ENCODE data around the gene MUSTN1.

DNA sequence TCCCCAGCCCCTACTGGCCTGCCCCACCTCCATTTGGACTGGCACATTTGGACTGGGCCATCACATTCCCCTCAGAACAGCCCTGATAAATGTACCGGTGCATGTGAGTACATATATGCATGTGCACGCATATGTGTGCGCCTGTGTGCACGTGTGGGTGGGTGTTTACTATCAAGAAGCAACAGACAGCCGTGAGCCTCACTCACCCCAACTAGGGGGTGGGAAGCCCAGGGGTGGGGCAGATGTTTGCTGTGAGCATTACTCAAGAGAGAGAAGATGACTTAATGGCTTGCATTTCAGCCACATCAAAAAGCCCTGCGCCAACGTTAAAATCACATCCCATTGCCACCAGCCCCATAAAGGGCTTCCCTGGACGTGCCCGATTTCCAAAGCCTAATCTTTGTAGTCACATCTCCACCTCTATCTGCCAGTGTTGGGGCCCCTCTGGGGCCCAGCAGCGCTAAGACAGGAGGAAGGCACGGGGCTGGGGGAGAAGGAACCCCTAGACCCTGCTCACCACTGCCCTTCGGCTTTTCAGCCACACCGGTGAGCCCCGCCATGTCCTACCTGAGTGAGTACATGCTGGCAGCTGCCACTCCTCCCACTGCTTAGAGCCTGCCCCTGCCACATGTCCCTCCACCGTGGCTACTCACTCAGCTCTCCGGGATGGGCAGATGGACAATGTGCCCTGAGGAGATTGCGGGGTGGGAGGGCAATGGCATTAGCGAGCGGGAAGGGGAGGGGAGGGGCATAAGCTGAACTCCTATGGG lies 29.4 kb downstream of the MUSTN1 start:
- TF ChIP-seq YY1 (IDR thresholded peaks at IDR 0.05; ENCODE audit: insufficient read depth, insufficient read length) (no peak), ZNF274 (IDR thresholded peaks at IDR 0.05; ENCODE audit: low read depth, low read length) (no peak), SUZ12 (IDR thresholded peaks at IDR 0.05; ENCODE audit: extremely low read depth, insufficient read depth, insufficient read length) (no peak)

Measured in NT2/D1 (cell line).